Endothelial cell of umbilical vein (primary cell): Measurements from ENCODE around the gene OSBPL5. TPM values are rescaled to one million over a fixed set of nuclear protein-coding genes. Genes with fewer than 3 reads are reported as not detected.

Source experiments
- BruUV-seq: library from RNA; stranded (reverse); fragments of 400-500 nt; replicated peaks from 2 replicates; lab custom pipeline; 2021; lab: Mats Ljungman, UMichigan
- CTCF ChIA-PET: fragments of 300-600, 350-600 bp; sonication (Branson Sonifier 250); formaldehyde crosslinking; loops from one replicate; lab custom pipeline; 2021; ENCODE audit warnings: antibody characterized with exemption, inconsistent platforms; lab: Charles Lee
- POLR2A ChIA-PET: fragments of 300-600, 350-600 bp; sonication (Branson Sonifier 250); formaldehyde crosslinking; loops from one replicate; lab custom pipeline; 2021; ENCODE audit warnings: antibody characterized with exemption, inconsistent platforms; lab: Charles Lee
- DNase-seq: peaks from one replicate; pipeline ENCODE4 v3.0.0-alpha.2; 2011; ENCODE audit warnings: low read depth, low spot score
- FAIRE-seq: peaks from 2 replicates; lab custom pipeline; 2011; peaks lifted over from hg19 to GRCh38; lab: Jason Lieb, UNC
- H2AFZ ChIP-seq: 2 replicates; pipeline ENCODE4 v1.6.0; 2012; ENCODE audit warnings: low read depth, low read length, control low read depth, inconsistent platforms
- H3K27ac ChIP-seq: 2 replicates; pipeline ENCODE4 v1.5.1; 2011; ENCODE audit warnings: low read depth, mild to moderate bottlenecking, control low read depth, low read length, moderate library complexity; ENCODE audit not compliant: insufficient read depth
- H3K27me3 ChIP-seq, 2 experiments: 2 replicates each; pipeline versions ENCODE4 v1.6.0 to v1.6.1; 2011; ENCODE audit warnings: low read length in 2 of 2, mixed read lengths in 1 of 2; ENCODE audit not compliant: control insufficient read depth in 2 of 2, insufficient read depth in 2 of 2
- H3K36me3 ChIP-seq, 2 experiments: 2 replicates in 1 of 2; 3 replicates in 1 of 2; pipeline ENCODE4 v1.5.1; 2011; ENCODE audit warnings: low read length in 2 of 2, mild to moderate bottlenecking in 1 of 2, moderate library complexity in 1 of 2; ENCODE audit not compliant: control insufficient read depth in 2 of 2, insufficient read depth in 2 of 2; ENCODE audit errors: extremely low read depth in 1 of 2
- H3K4me1 ChIP-seq: 3 replicates; pipeline ENCODE4 v1.5.1; 2011; ENCODE audit warnings: mild to moderate bottlenecking, low read length; ENCODE audit not compliant: control insufficient read depth, insufficient read depth; ENCODE audit errors: extremely low read depth
- H3K4me2 ChIP-seq: 2 replicates; pipeline ENCODE4 v1.6.1; 2011; ENCODE audit warnings: low read length, control low read depth, mixed read lengths; ENCODE audit not compliant: insufficient read depth
- H3K4me3 ChIP-seq, 3 experiments: fragments of 200-600 bp in 1 of 3; sonication (generic), shearing (Covaris generic) in 1 of 3; replicated peaks in 1 of 3; 2 replicates each; pipeline ENCODE4 v1.5.1; 2011 to 2016; ENCODE audit warnings: control low read depth in 3 of 3, low read length in 3 of 3, mild to moderate bottlenecking in 2 of 3, inconsistent platforms in 1 of 3, low read depth in 1 of 3, moderate library complexity in 1 of 3; ENCODE audit not compliant: insufficient read depth in 1 of 3
- H3K79me2 ChIP-seq: 2 replicates; pipeline ENCODE4 v1.6.0; 2012; ENCODE audit warnings: low read length, inconsistent platforms; ENCODE audit not compliant: control insufficient read depth, insufficient read depth
- H3K9ac ChIP-seq: replicated peaks from 2 replicates; pipeline ENCODE3; 2011; ENCODE audit warnings: low read length, control low read depth; ENCODE audit not compliant: insufficient read depth; ENCODE audit errors: extremely low read depth
- H3K9me1 ChIP-seq: replicated peaks from 3 replicates; pipeline ENCODE4 v1.6.0; 2011; ENCODE audit warnings: mild to moderate bottlenecking, low read length; ENCODE audit not compliant: control insufficient read depth, insufficient read depth; ENCODE audit errors: extremely low read depth
- H3K9me3 ChIP-seq: replicated peaks from 2 replicates; pipeline ENCODE4 v1.5.1; 2012; ENCODE audit warnings: low read length, inconsistent platforms; ENCODE audit not compliant: control insufficient read depth, insufficient read depth
- H4K20me1 ChIP-seq: replicated peaks from 2 replicates; pipeline ENCODE3; 2011; ENCODE audit warnings: mild to moderate bottlenecking, low read length; ENCODE audit not compliant: control insufficient read depth, insufficient read depth; ENCODE audit errors: extremely low read depth
- CTCF ChIP-seq, 2 donors: IDR thresholded peaks; 1 replicate in 1 of 2; 2 replicates in 1 of 2; pipeline ENCODE4 v1.5.1; 2011; ENCODE audit warnings: low read length in 2 of 2, mild to moderate bottlenecking in 2 of 2, moderate library complexity in 2 of 2, control low read depth in 1 of 2, inconsistent platforms in 1 of 2, low read depth in 1 of 2; ENCODE audit not compliant: insufficient read depth in 1 of 2; ENCODE audit errors: extremely low read depth in 1 of 2
- EZH2 ChIP-seq: IDR thresholded peaks from 2 replicates; pipeline ENCODE4 v1.6.1; 2012; ENCODE audit warnings: borderline replicate concordance, low read depth, mild to moderate bottlenecking, moderate library complexity, low read length, inconsistent platforms; ENCODE audit not compliant: severe bottlenecking
- FOS ChIP-seq: IDR thresholded peaks from 2 replicates; pipeline ENCODE4 v1.6.1; 2011; ENCODE audit warnings: mild to moderate bottlenecking, low read length, moderate library complexity, borderline replicate concordance; ENCODE audit not compliant: insufficient read depth
- GATA2 ChIP-seq: IDR thresholded peaks from 2 replicates; pipeline ENCODE4 v1.7.0; 2011; ENCODE audit warnings: low read depth, mild to moderate bottlenecking, moderate library complexity, mixed read lengths, low read length; ENCODE audit not compliant: insufficient read length, insufficient read depth
- JUN ChIP-seq: IDR thresholded peaks from 2 replicates; pipeline ENCODE4 v1.6.1; 2011; ENCODE audit warnings: borderline replicate concordance, low read depth; ENCODE audit not compliant: insufficient read length, insufficient read depth
- MAX ChIP-seq: IDR thresholded peaks from 2 replicates; pipeline ENCODE4 v1.6.1; 2011; ENCODE audit not compliant: insufficient read depth, insufficient read length
- MYC ChIP-seq: IDR thresholded peaks from one replicate; pipeline ENCODE4 v1.6.1; 2011; ENCODE audit warnings: mild to moderate bottlenecking, low read depth, low read length
- POLR2A ChIP-seq: IDR thresholded peaks from 2 replicates; pipeline ENCODE4 v1.6.1; 2012; ENCODE audit warnings: low read depth, mild to moderate bottlenecking, control low read depth, low read length
- POLR2AphosphoS5 ChIP-seq: IDR thresholded peaks from 2 replicates; pipeline ENCODE4 v1.6.1; 2012; ENCODE audit warnings: low read depth, mild to moderate bottlenecking, control low read depth, low read length, moderate library complexity; ENCODE audit not compliant: insufficient read depth
- dilution Hi-C: fragments of 300-500 bp; cut with MboI; formaldehyde crosslinking; loops from one replicate; pipeline ENCODE4 v1.15.0; 2019; ENCODE audit warnings: low sequenced_read_pairs; ENCODE audit not compliant: extremely low pct_ligation_motif_present
- intact Hi-C: fragments of 100-400 bp; cut with micrococcal nuclease; formaldehyde crosslinking; loops from one replicate; pipeline ENCODE4 v1.10.0; 2022
- polyA plus RNA-seq, 4 experiments: library from polyadenylated mRNA; depleted of rRNA in 3 of 4; stranded (reverse) in 3 of 4; unstranded in 1 of 4; fragments of >200 nt; gene quantifications; 2 replicates each; pipeline versions ENCODE4 v1.2.1 to v1.2.3, GENCODE V29; 2011 to 2012; ENCODE audit warnings: missing spikeins in 1 of 4
- total RNA-seq: library from RNA; stranded (reverse); gene quantifications from 2 replicates; pipeline ENCODE4 v1.2.3, GENCODE V29; 2021

The OSBPL5 gene
- total and polyA plus RNA-seq, 2 donors (not counting 3 experiments of a cell fraction or from before 2014, with no cell fraction given), result 8.7 to 37.7 TPM

- Histone ChIP-seq H3K36me3 (peaks cover 0 to 3% of the 10 kb centered on the region in 2 experiments), H3K9me1 (no peaks in the 10 kb centered on the region), H3K27me3 (no peaks in the 10 kb centered on the region), H3K9me3 (no peaks in the 10 kb centered on the region), H3K9ac (no peak overlapping the region), H3K4me1 (peaks cover 12% of the 10 kb centered on the region), H2AFZ (no peak overlapping the region), H3K4me2 (no peak overlapping the region), H3K4me3 (no peak overlapping the region), H4K20me1 (no peaks in the 10 kb centered on the region), H3K79me2 (peaks cover 90% of the 10 kb centered on the region), H3K27ac (peak overlapping the region; percentile 55)
- no TSS peak for BruUV-seq
- DNase-seq, result no peak
- ChIA-PET POLR2A (interaction anchor here (1.0 kb wide), 1 partner anchor 41 kb away, joined by 4 read pairs; no protein-coding TSS in a partner anchor), CTCF (interaction anchor here (0.6 to 3.7 kb wide), 10 partner anchors 8 to 358 kb away, joined by 3 to 85 read pairs (median 4); partner anchors contain the start of gene NAP1L4)
- intact Hi-C loops (loop anchor here (1.0 to 2.0 kb wide), 2 partner anchors 14 to 41 kb away; no protein-coding TSS in a partner anchor), dilution Hi-C loops (no loop called here)
- TF ChIP-seq MAX (no peak), FOS (no peak), POLR2AphosphoS5 (no peak), JUN (no peak), POLR2A (no peak), GATA2 (no peak), CTCF (IDR thresholded peaks at IDR 0.05; ENCODE audit: extremely low read depth in 1 of 2, insufficient read depth in 1 of 2, low read depth in 1 of 2, low read length in 2 of 2) (no peak), MYC (no peak), EZH2 (no peak)
- FAIRE-seq, result no peak
Measured at GRCh38 chr11:3050386-3051195, 114.5 kb downstream of the OSBPL5 start.
